ENCODE results near the gene ITPR1.

GRCh38 chr3:4849136-4849535 is 356.0 kb downstream of the ITPR1 start:
- TF ChIP-seq OSR1 (CRISPR knock-in tag; IDR thresholded peaks at IDR 0.05): no peak
- TF ChIP-seq PATZ1 (CRISPR knock-in tag; IDR thresholded peaks at IDR 0.05; ENCODE audit: borderline replicate concordance): no peak
- TF ChIP-seq, protein P1, sequence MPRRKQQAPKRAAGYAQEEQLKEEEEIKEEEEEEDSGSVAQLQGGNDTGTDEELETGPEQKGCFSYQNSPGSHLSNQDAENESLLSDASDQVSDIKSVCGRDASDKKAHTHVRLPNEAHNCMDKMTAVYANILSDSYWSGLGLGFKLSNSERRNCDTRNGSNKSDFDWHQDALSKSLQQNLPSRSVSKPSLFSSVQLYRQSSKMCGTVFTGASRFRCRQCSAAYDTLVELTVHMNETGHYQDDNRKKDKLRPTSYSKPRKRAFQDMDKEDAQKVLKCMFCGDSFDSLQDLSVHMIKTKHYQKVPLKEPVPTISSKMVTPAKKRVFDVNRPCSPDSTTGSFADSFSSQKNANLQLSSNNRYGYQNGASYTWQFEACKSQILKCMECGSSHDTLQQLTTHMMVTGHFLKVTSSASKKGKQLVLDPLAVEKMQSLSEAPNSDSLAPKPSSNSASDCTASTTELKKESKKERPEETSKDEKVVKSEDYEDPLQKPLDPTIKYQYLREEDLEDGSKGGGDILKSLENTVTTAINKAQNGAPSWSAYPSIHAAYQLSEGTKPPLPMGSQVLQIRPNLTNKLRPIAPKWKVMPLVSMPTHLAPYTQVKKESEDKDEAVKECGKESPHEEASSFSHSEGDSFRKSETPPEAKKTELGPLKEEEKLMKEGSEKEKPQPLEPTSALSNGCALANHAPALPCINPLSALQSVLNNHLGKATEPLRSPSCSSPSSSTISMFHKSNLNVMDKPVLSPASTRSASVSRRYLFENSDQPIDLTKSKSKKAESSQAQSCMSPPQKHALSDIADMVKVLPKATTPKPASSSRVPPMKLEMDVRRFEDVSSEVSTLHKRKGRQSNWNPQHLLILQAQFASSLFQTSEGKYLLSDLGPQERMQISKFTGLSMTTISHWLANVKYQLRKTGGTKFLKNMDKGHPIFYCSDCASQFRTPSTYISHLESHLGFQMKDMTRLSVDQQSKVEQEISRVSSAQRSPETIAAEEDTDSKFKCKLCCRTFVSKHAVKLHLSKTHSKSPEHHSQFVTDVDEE (CRISPR knock-in tag; IDR thresholded peaks at IDR 0.05): no peak
- TF ChIP-seq ZFP30 (CRISPR knock-in tag; IDR thresholded peaks at IDR 0.05): no peak
- TF ChIP-seq ZNF565 (CRISPR knock-in tag; conservative IDR thresholded peaks at IDR 0.05; ENCODE audit: low read depth): no peak
- no peak for TF ChIP-seq RARB (CRISPR knock-in tag; IDR thresholded peaks at IDR 0.05)
- no peak for TF ChIP-seq BACH2 (CRISPR knock-in tag; IDR thresholded peaks at IDR 0.05; ENCODE audit: borderline replicate concordance)
- no peak for TF ChIP-seq ESRRG (CRISPR knock-in tag; IDR thresholded peaks at IDR 0.05)
- TF ChIP-seq, protein P2, sequence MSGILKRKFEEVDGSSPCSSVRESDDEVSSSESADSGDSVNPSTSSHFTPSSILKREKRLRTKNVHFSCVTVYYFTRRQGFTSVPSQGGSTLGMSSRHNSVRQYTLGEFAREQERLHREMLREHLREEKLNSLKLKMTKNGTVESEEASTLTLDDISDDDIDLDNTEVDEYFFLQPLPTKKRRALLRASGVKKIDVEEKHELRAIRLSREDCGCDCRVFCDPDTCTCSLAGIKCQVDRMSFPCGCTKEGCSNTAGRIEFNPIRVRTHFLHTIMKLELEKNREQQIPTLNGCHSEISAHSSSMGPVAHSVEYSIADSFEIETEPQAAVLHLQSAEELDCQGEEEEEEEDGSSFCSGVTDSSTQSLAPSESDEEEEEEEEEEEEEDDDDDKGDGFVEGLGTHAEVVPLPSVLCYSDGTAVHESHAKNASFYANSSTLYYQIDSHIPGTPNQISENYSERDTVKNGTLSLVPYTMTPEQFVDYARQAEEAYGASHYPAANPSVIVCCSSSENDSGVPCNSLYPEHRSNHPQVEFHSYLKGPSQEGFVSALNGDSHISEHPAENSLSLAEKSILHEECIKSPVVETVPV (CRISPR knock-in tag; IDR thresholded peaks at IDR 0.05): no peak
- no peak for TF ChIP-seq ARNTL (CRISPR knock-in tag; IDR thresholded peaks at IDR 0.05; ENCODE audit: borderline replicate concordance, low read depth)

All from SK-N-SH treated with all-trans-retinoic acid at 6 μM for 48 hours (cell line).